SK-N-SH treated with all-trans-retinoic acid at 6 μM for 48 hours (cell line): Measurements from ENCODE around the gene RGCC.

Source experiments
- ATAC-seq: fragments of 200-7000 bp; cut with Tn5 transposase; 3 replicates; pipeline ENCODE4 v1.9.1; 2020; ENCODE audit warnings: mild to moderate bottlenecking, moderate library complexity
- ARNTL ChIP-seq: fragments of 450-650 bp; formaldehyde crosslinking; IDR thresholded peaks from 2 replicates; pipeline ENCODE4 v1.5.0; 2020; ENCODE audit warnings: low read depth, mild to moderate bottlenecking, moderate library complexity, borderline replicate concordance
- CSDC2 ChIP-seq: fragments of 250-450 bp; sonication (Bioruptor Pico); IDR thresholded peaks from 2 replicates; pipeline ENCODE4 v1.5.0; 2020; ENCODE audit warnings: mild to moderate bottlenecking, moderate library complexity
- CSRNP3 ChIP-seq: fragments of 250-450 bp; sonication (Bioruptor Pico); IDR thresholded peaks from 2 replicates; pipeline ENCODE4 v1.5.1; 2021; ENCODE audit warnings: mild to moderate bottlenecking, moderate library complexity
- GLIS3 ChIP-seq: fragments of 250-450 bp; sonication (Bioruptor Pico); IDR thresholded peaks from 2 replicates; pipeline ENCODE4 v1.5.0; 2020; ENCODE audit warnings: mild to moderate bottlenecking, moderate library complexity
- ISL1 ChIP-seq: fragments of 250-450 bp; sonication (Bioruptor Pico); IDR thresholded peaks from 2 replicates; pipeline ENCODE4 v2.1.2; 2022; ENCODE audit warnings: mild to moderate bottlenecking, moderate library complexity
- OSR1 ChIP-seq: fragments of 250-450 bp; sonication (Bioruptor Pico); IDR thresholded peaks from 2 replicates; pipeline ENCODE4 v1.8.0; 2022; ENCODE audit warnings: moderate library complexity, mild to moderate bottlenecking, inconsistent platforms
- PPARA ChIP-seq: fragments of 250-450 bp; sonication (Bioruptor Pico); IDR thresholded peaks from 2 replicates; pipeline ENCODE4 v1.5.0; 2020; ENCODE audit warnings: mild to moderate bottlenecking, borderline replicate concordance
- RARB ChIP-seq: fragments of 250-450 bp; sonication (Bioruptor Pico); IDR thresholded peaks from 2 replicates; pipeline ENCODE4 v1.8.0; 2021; ENCODE audit warnings: mild to moderate bottlenecking, moderate library complexity
- SNAI2 ChIP-seq: fragments of 250-450 bp; sonication (Bioruptor Pico); IDR thresholded peaks from 2 replicates; pipeline ENCODE4 v1.5.0; 2020; ENCODE audit warnings: mild to moderate bottlenecking, moderate library complexity
- TCF4 ChIP-seq: fragments of 250-450 bp; sonication (Bioruptor Pico); IDR thresholded peaks from 2 replicates; pipeline ENCODE4 v1.8.0; 2021; ENCODE audit warnings: mild to moderate bottlenecking, moderate library complexity, borderline replicate concordance
- TSHZ2 ChIP-seq: fragments of 250-450 bp; sonication (Bioruptor Pico); IDR thresholded peaks from 2 replicates; pipeline ENCODE4 v1.5.0; 2020; ENCODE audit warnings: mild to moderate bottlenecking, moderate library complexity
- ZC3H10 ChIP-seq: fragments of 250-450 bp; sonication (Bioruptor Pico); IDR thresholded peaks from 2 replicates; pipeline ENCODE4 v1.5.1; 2021; ENCODE audit warnings: mild to moderate bottlenecking, moderate library complexity
- ZFP3 ChIP-seq: fragments of 250-450 bp; sonication (Bioruptor Pico); IDR thresholded peaks from 2 replicates; pipeline ENCODE4 v1.5.0; 2020; ENCODE audit warnings: mild to moderate bottlenecking, moderate library complexity
- ZFP30 ChIP-seq: fragments of 450-650 bp; formaldehyde crosslinking; IDR thresholded peaks from 2 replicates; pipeline ENCODE4 v1.5.0; 2022; ENCODE audit warnings: mild to moderate bottlenecking, moderate library complexity
- ZNF565 ChIP-seq: fragments of 450-650 bp; formaldehyde crosslinking; conservative IDR thresholded peaks from 2 replicates; pipeline ENCODE4 v1.5.0; 2020; ENCODE audit warnings: low read depth, mild to moderate bottlenecking, moderate library complexity
- ZNF70 ChIP-seq: fragments of 450-650 bp; formaldehyde crosslinking; IDR thresholded peaks from 2 replicates; pipeline ENCODE4 v1.5.0; 2020; ENCODE audit warnings: mild to moderate bottlenecking, moderate library complexity
- ZNF8 ChIP-seq: fragments of 450-650 bp; formaldehyde crosslinking; IDR thresholded peaks from 2 replicates; pipeline ENCODE4 v1.5.0; 2020; ENCODE audit warnings: mild to moderate bottlenecking, moderate library complexity
- TF ChIP-seq, protein P1 (sequence below): fragments of 250-450 bp; sonication (Bioruptor Pico); IDR thresholded peaks from 2 replicates; pipeline ENCODE4 v1.8.0; 2020; ENCODE audit warnings: mild to moderate bottlenecking, moderate library complexity, borderline replicate concordance
- TF ChIP-seq, protein P2 (sequence below): fragments of 250-450 bp; sonication (Bioruptor Pico); IDR thresholded peaks from 2 replicates; pipeline ENCODE4 v1.8.0; 2021; ENCODE audit warnings: low read depth, mild to moderate bottlenecking, moderate library complexity, borderline replicate concordance

The RGCC gene

GRCh38 chr13:41465898-41466320 is 8.6 kb downstream of the RGCC start:
- no peak for TF ChIP-seq TSHZ2 (CRISPR knock-in tag)
- TF ChIP-seq, protein P1, sequence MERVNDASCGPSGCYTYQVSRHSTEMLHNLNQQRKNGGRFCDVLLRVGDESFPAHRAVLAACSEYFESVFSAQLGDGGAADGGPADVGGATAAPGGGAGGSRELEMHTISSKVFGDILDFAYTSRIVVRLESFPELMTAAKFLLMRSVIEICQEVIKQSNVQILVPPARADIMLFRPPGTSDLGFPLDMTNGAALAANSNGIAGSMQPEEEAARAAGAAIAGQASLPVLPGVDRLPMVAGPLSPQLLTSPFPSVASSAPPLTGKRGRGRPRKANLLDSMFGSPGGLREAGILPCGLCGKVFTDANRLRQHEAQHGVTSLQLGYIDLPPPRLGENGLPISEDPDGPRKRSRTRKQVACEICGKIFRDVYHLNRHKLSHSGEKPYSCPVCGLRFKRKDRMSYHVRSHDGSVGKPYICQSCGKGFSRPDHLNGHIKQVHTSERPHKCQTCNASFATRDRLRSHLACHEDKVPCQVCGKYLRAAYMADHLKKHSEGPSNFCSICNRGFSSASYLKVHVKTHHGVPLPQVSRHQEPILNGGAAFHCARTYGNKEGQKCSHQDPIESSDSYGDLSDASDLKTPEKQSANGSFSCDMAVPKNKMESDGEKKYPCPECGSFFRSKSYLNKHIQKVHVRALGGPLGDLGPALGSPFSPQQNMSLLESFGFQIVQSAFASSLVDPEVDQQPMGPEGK (CRISPR knock-in tag) = no peak
- no peak for TF ChIP-seq CSDC2 (CRISPR knock-in tag)
- TF ChIP-seq ZFP30 (CRISPR knock-in tag) = no peak
- TF ChIP-seq CSRNP3 (CRISPR knock-in tag) = no peak
- TF ChIP-seq, protein P2, sequence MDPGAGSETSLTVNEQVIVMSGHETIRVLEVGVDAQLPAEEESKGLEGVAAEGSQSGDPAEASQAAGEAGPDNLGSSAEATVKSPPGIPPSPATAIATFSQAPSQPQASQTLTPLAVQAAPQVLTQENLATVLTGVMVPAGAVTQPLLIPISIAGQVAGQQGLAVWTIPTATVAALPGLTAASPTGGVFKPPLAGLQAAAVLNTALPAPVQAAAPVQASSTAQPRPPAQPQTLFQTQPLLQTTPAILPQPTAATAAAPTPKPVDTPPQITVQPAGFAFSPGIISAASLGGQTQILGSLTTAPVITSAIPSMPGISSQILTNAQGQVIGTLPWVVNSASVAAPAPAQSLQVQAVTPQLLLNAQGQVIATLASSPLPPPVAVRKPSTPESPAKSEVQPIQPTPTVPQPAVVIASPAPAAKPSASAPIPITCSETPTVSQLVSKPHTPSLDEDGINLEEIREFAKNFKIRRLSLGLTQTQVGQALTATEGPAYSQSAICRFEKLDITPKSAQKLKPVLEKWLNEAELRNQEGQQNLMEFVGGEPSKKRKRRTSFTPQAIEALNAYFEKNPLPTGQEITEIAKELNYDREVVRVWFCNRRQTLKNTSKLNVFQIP (CRISPR knock-in tag) = no peak
- TF ChIP-seq RARB (CRISPR knock-in tag) = no peak
- no peak for TF ChIP-seq SNAI2 (CRISPR knock-in tag)
- no peak for ATAC-seq

- no peak for TF ChIP-seq GLIS3 (CRISPR knock-in tag)
- TF ChIP-seq ZC3H10 = no peak
- TF ChIP-seq TSHZ2 (CRISPR knock-in tag) = no peak
- TF ChIP-seq ISL1 (CRISPR knock-in tag) = no peak
- no peak for TF ChIP-seq ZFP3 (CRISPR knock-in tag)
- TF ChIP-seq ZFP30 (CRISPR knock-in tag) = no peak
- no peak for TF ChIP-seq OSR1
- no peak for TF ChIP-seq TCF4
- no peak for ATAC-seq
Measured at GRCh38 chr13:41467425-41467945, 10.1 kb downstream of the RGCC start.

- ATAC-seq = no peak
- TF ChIP-seq TCF4 (no peak), ZNF70 (CRISPR knock-in tag) (no peak)
Measured at GRCh38 chr13:41468631-41469030, 11.3 kb downstream of the RGCC start.

GRCh38 chr13:41470196-41470595 is 12.8 kb downstream of the RGCC start:
- TF ChIP-seq ZC3H10 = no peak
- no peak for TF ChIP-seq SNAI2 (CRISPR knock-in tag)
- no peak for TF ChIP-seq ARNTL (CRISPR knock-in tag)
- TF ChIP-seq ZNF8 (CRISPR knock-in tag) = no peak
- no peak for TF ChIP-seq CSRNP3 (CRISPR knock-in tag)
- no peak for TF ChIP-seq ZNF565 (CRISPR knock-in tag)
- TF ChIP-seq OSR1 = no peak
- TF ChIP-seq TCF4 = no peak
- no peak for TF ChIP-seq ZFP30 (CRISPR knock-in tag)
- TF ChIP-seq PPARA (CRISPR knock-in tag) = no peak
- TF ChIP-seq ZFP3 (CRISPR knock-in tag) = no peak
- no peak for TF ChIP-seq CSDC2 (CRISPR knock-in tag)
- TF ChIP-seq RARB (CRISPR knock-in tag) = no peak
- TF ChIP-seq, protein P2 (CRISPR knock-in tag) = no peak
- no peak for TF ChIP-seq GLIS3 (CRISPR knock-in tag)
- ATAC-seq = no peak
